Colon (tissue), 2 donors: ENCODE measurements around the gene ZBTB20.
A peak's percentile ranks its signal among the peaks of the same experiment; 100 is the strongest.
"Not testable (repeated sequence)": the region's sequence is repeated elsewhere in the genome, so short reads cannot be mapped to it uniquely, and the experiment has no call there.

ENCODE experiments used
- FAIRE-seq: peaks from 2 replicates; lab custom pipeline; 2012; peaks lifted over from hg19 to GRCh38; lab: Jason Lieb, UNC
- donor health status: control.
- donor health status: control.

ZBTB20 gene

GRCh38 chr3:114831861-114832260 is 315.2 kb downstream of the ZBTB20 start:
- no peak for FAIRE-seq

GRCh38 chr3:114830652-114831051 is 316.4 kb downstream of the ZBTB20 start:
- FAIRE-seq: no peak

- FAIRE-seq: no peak
These were observed 317.3 kb downstream of the ZBTB20 start for GRCh38 chr3:114829783-114830182.

- FAIRE-seq: no peak
These were observed 319.6 kb downstream of the ZBTB20 start for GRCh38 chr3:114827495-114827894.

- no peak for FAIRE-seq
These were observed 323.1 kb downstream of the ZBTB20 start for GRCh38 chr3:114824014-114824413.

- FAIRE-seq: no peak
These were observed 324.0 kb downstream of the ZBTB20 start for GRCh38 chr3:114823061-114823460.

- FAIRE-seq: no peak
These were observed 331.0 kb downstream of the ZBTB20 start for GRCh38 chr3:114816052-114816451.

GRCh38 chr3:114812541-114813238 is 334.4 kb downstream of the ZBTB20 start:
- FAIRE-seq: not testable (repeated sequence)

- no peak for FAIRE-seq
These were observed 337.2 kb downstream of the ZBTB20 start for GRCh38 chr3:114809668-114810413.

GRCh38 chr3:114804099-114804498 is 343.0 kb downstream of the ZBTB20 start:
- FAIRE-seq: no peak

- no peak for FAIRE-seq
These were observed 343.9 kb downstream of the ZBTB20 start for GRCh38 chr3:114803042-114803695.

GRCh38 chr3:114800272-114801031 is 346.6 kb downstream of the ZBTB20 start:
- peak; percentile 55 for FAIRE-seq

- no peak for FAIRE-seq
These were observed 347.3 kb downstream of the ZBTB20 start for GRCh38 chr3:114799816-114800215.

- FAIRE-seq: no peak
These were observed 350.3 kb downstream of the ZBTB20 start for GRCh38 chr3:114796796-114797195.

GRCh38 chr3:114794894-114795630 is 352.0 kb downstream of the ZBTB20 start:
- FAIRE-seq: peak; percentile 10

GRCh38 chr3:114792159-114792918 is 354.7 kb downstream of the ZBTB20 start:
- FAIRE-seq: no peak

GRCh38 chr3:114790752-114791151 is 356.3 kb downstream of the ZBTB20 start:
- FAIRE-seq: no peak

GRCh38 chr3:114789803-114790202 is 357.3 kb downstream of the ZBTB20 start:
- FAIRE-seq: no peak

GRCh38 chr3:114775395-114775794 is 371.7 kb downstream of the ZBTB20 start:
- no peak for FAIRE-seq

- FAIRE-seq: peak; percentile 83
These were observed 376.2 kb downstream of the ZBTB20 start for GRCh38 chr3:114770874-114771273.

- no peak for FAIRE-seq
These were observed 383.0 kb downstream of the ZBTB20 start for GRCh38 chr3:114764056-114764492.
